HG03565 (cell line): ENCODE measurements around the gene BRAF.
"Not testable (repeated sequence)": the region's sequence is repeated elsewhere in the genome, so short reads cannot be mapped to it uniquely, and the experiment has no call there.

ENCODE experiments used
- ATAC-seq: cut with Tn5 transposase; IDR thresholded peaks from one replicate; pipeline ENCODE4 v1.9.1; 2021; ENCODE audit warnings: mild to moderate bottlenecking, moderate library complexity; ENCODE audit not compliant: unreplicated experiment

Gene BRAF

DNA sequence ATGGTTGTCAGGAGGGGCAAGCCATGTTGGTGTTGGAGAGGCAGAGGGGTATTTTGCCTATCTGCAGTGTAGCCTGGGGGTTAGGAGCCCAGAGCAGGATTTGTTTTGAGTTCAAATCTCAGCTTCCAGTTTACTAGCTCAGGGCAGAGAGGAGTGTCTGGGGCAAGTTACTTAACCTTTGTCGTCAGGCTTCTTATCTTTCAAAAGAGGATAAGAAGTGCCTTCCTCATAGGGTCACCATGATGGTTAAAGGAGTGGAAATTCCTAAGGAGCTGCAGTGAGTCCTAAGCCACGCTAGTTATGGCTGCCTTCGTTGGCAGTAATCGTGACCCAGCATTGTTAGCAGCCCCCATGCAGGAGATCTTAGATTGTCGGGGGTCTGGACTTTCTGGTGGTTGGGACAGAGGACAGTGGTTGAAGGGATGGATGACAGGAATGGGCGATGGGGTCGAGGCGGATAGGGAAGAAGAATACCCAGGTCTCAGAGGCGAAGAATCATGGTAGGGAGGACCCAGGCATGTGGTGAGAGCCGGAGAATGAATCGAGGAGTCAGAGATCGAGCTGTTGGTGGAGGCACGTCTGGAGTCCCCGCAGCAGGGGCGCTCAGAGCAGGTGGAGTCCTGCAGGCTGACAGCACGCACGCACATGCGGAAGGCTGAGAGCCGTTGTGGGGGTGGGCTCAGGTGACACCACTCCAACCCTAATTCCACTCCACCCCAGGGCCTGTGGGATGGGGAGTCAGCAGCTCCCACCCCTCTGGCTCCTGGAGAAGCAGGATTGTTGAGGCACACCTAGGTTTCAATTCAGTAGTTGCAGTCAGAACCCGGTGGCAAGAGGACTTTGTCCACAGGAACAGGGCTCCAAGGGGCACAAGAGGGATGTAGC lies 240.4 kb downstream of the BRAF start:
- no peak for ATAC-seq

- no peak for ATAC-seq
Observed at GRCh38 chr7:140683657-140684056, 241.1 kb downstream of the BRAF start.

- ATAC-seq, result no peak
Observed at GRCh38 chr7:140681766-140682165, 243.0 kb downstream of the BRAF start.

GRCh38 chr7:140680886-140681285 lies 243.8 kb downstream of the BRAF start:
- ATAC-seq, result no peak

DNA sequence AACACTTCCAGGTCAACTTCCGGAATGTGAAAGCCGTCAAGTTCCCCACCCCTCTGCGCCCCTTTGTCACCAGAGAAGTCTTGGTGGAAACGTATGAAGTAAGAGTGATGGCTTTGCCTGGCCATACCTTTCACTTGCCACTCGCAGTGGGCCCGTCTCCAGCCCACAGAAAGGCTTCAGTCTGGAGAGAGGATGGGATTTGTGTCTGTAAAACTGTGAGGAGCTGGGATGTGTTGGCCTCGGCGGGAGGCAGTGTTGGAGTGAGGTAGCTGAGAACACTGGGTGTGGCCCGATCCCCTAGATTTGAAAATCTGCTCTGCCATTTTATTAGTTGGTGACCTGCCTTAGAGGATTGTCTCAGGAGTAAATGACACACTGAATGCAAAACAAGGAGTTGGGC lies 245.5 kb downstream of the BRAF start:
- ATAC-seq, result no peak

DNA sequence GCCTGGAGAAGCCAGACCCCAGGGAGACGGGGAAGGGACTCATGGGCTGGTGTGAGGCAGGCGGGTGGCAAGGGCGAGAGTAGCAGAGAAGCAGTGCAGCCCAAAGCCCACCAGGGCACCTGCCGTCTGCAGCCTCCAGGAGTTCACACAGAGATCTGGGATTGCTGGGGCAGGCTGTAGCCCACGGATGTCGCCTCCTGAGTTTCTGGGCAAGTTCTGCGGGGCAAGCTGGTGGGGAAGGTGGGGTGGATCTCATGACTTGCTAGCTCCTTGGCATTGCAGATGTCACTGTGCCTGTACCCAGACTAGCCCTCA lies 246.0 kb downstream of the BRAF start:
- ATAC-seq, result no peak

DNA sequence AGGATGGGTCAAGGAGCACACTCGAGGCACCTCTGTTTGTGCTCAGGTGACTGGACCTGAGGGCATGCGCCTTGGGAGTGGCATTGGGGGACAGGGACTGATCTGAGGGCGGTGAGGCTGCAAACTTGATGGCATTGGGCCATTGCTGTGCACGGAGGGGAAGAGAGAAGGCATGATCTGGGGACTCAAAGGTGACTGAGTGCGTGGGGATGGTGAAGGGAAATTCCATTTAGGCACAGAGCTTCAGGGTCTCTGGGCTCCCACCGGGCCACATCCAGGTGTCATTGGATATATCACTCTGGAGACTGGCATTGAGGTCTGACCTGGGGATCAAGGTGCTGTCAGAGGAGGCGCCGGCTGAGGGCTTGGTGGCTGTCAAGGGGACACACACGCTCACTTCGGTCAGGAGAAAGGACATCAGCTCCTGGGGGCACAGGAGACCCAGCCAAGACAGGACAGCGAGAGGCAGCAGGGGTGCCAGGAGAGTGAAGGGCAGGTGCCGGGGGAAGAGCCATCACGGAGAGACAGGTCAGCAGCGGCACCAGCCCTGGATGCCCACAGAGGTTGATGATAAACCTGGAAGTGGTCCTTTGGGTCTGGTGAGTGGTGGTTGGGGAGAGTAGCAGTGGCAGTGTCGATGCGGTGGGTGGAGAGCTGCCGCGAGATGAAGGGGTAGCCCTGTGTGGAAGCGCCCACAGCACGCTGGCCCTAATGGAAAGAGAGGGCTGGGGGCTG lies 246.5 kb downstream of the BRAF start:
- no peak for ATAC-seq

DNA sequence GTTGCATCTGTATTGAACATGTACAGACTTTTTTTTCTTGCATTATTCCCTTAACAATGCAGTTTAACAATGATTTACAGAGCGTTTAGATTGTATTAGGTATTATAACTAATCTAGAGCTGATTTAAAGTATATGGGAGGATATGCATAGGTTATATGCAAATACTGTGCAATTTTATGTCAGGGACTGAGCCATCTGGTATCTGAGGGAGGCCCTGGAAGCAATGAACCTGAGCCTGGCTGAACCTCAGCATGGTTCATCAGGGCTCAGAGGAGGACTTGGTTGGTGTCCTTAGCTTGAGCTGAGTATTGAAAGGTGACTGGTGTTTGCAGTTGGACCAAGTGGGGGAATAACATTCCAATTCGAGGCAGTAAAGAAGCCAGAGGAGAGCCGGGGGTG lies 247.2 kb downstream of the BRAF start:
- ATAC-seq, result no peak

- ATAC-seq, result not testable (repeated sequence)
Observed at GRCh38 chr7:140676956-140677355, 247.8 kb downstream of the BRAF start.

GRCh38 chr7:140676306-140676705 lies 248.4 kb downstream of the BRAF start:
- peak; percentile 41 for ATAC-seq

GRCh38 chr7:140675726-140676125 lies 249.0 kb downstream of the BRAF start:
- no peak for ATAC-seq

DNA sequence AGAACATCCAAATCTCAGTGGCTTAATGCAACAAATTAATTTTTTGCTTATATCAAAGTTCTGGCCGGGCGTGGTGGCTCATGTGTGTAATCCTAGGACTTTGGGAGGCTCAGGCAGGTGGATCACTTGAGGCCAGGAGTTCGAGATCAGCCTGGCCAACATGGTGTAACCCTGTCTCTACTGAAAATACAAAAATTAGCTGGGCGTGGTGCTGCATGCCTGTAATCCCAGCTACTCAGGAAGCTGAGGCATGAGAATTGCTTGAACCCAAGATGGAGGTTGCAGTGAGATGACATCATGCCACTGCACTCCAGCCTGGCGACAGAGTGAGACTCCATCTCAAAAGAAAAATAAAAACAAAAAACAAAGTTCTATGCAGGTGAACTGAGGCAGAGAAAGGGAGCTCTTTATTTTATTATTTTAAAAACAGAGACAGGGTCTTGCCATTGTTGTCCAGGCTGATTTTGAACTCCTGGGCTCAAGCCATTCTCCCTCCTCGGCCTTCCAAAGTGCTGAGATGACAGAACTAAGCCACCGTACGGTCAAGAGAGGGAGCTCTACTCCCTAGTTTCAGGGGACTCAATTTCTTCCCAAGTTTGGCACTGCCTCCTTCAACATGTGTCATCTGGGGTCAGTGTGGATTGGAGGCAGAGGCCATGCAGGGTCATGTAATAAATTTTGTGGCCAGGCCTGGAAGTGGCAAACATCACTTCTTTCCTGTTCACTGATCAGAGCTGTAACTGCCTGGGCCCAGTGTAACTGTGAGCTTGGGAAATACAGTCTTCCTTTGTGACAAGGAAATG lies 249.6 kb downstream of the BRAF start:
- no peak for ATAC-seq

- ATAC-seq, result no peak
Observed at GRCh38 chr7:140674356-140674800, 250.4 kb downstream of the BRAF start.

DNA sequence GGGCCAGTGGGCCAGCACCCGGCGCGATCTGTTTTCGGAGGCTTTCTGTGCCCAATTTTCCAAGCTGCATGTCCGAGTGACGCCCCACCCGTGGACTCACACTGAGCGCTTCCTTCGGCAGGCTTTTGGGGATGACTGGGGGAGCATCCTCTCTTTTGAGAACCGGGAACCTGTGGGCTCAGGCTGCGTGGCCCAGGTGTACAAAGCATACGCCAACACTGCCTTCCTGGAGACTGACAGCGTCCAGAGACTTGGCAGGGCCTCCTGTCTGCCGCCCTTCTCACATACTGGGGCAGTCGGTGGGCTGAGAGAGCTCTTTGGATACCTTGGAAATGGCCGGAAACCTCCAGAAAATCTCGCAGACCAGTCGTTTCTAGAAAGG lies 251.0 kb downstream of the BRAF start:
- ATAC-seq, result no peak

DNA sequence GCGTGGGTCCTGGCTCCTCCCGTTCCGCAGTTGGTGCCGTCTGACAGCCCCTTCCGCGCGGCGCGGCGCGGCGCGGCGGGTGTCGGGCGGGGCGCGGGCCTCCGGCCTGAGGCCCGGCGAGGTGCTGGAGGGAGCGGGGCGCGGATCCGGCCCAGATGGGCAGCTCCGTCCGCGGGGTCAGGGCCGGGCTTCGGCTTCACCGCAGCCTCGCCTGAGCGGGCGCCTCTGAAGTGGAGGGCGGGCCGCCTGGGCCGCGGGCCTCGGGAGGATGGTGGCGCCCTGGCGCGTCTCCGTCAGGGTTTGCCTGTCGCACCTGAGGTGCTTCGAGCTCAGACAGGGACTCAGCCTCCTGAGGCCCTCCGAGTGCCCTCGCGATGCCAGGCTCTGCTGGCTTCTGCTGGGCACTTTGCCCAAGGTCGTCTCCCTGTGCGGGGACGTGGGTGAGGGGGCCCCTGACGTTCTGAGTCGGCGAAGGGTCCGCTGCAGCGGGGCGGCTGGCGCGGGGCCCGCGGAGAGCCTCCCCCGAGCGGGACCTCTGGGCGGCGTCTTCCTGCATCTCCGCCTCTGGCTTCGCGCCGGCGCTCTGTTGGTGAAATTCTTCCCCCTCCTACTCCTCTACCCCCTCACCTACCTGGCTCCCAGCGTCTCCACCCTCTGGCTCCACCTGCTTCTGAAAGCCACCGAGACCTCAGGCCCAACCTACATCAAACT lies 251.5 kb downstream of the BRAF start:
- peak; percentile 32 for ATAC-seq

- ATAC-seq, result peak; percentile 33
Observed at GRCh38 chr7:140672382-140673062, 252.2 kb downstream of the BRAF start, which contains the start of gene ADCK2. Gene ADCK2 (plus strand): TSS chr7:140672945. CDS start chr7:140673331, 386 bp downstream.

GRCh38 chr7:140671966-140672365 lies 252.8 kb downstream of the BRAF start:
- ATAC-seq, result no peak

GRCh38 chr7:140670343-140670935 lies 254.3 kb downstream of the BRAF start:
- ATAC-seq, result no peak

DNA sequence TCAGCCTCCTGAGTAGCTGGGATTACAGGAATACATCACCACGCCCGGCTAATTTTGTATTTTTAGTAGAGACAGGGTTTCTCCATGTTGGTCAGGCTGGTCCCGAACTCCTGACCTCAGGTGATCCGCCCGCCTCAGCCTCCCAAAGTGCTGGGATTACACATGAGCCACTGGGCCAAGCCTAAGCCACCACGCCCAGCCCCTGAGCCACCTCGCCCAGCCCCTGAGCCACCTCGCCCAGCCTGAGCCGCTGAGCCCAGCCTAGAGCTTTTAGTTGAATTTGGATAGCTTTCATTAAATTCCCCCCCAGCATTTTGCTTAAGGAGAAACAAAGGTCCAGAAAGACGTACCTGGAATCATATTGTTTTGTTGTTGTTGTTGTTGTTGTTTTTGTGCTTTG lies 254.9 kb downstream of the BRAF start:
- ATAC-seq, result not testable (repeated sequence)

- ATAC-seq, result no peak
Observed at GRCh38 chr7:140669352-140669751, 255.4 kb downstream of the BRAF start.
